Colonic mucosa (tissue), 4 donors: ENCODE data around the gene PTPRN2. TPM values are rescaled to one million over a fixed set of nuclear protein-coding genes. Genes with fewer than 3 reads are reported as not detected.

Experiments used
- DNase-seq: peaks from one replicate; pipeline ENCODE4 v3.0.0-alpha.2; 2020
- H3K27ac ChIP-seq: fragments of 200-600 bp; one replicate; pipeline ENCODE4 v1.8.0; 2021
- H3K27me3 ChIP-seq: fragments of 200-600 bp; one replicate; pipeline ENCODE4 v1.8.0; 2021
- H3K36me3 ChIP-seq: fragments of 200-600 bp; one replicate; pipeline ENCODE4 v1.8.0; 2021
- H3K4me1 ChIP-seq: fragments of 200-600 bp; one replicate; pipeline ENCODE4 v1.8.0; 2021; ENCODE audit warnings: mild to moderate bottlenecking
- H3K4me3 ChIP-seq: fragments of 200-600 bp; one replicate; pipeline ENCODE4 v1.8.0; 2021
- H3K9ac ChIP-seq, 2 donors: one replicate each; pipeline ENCODE4 v1.7.0; 2013; ENCODE audit warnings: control low read depth in 2 of 2, low read depth in 2 of 2, low read length in 2 of 2
- H3K9me3 ChIP-seq: fragments of 200-600 bp; one replicate; pipeline ENCODE4 v1.8.0; 2021
- intact Hi-C: fragments of 100-400 bp; cut with DNase I; formaldehyde crosslinking; loops from one replicate; pipeline ENCODE4 v1.14.1; 2022
- total RNA-seq, 2 donors: library from RNA; stranded (reverse); fragmentation: NEBNext Ultra II Directional in 1 of 2; extraction: Animal tissue kit (Norgen Biotek cat#: 25700) in 1 of 2; gene quantifications; one replicate each; pipeline ENCODE4 v1.2.1, GENCODE V29; 2021
- TF ChIP-seq, protein P1 (sequence below): fragments of 200-600 bp; IDR thresholded peaks from one replicate; pipeline ENCODE4 v1.8.0; 2022; ENCODE audit warnings: antibody characterized with exemption, mild to moderate bottlenecking
- donor health status: healthy.
- donor health status: DM: no; HTN: no; CAD: no.
- donor health status: DM: no; HTN: no; CAD: no.

The PTPRN2 gene
- total RNA-seq, 2 donors from 2014 or later: 14.7 to 21.6 TPM

DNA sequence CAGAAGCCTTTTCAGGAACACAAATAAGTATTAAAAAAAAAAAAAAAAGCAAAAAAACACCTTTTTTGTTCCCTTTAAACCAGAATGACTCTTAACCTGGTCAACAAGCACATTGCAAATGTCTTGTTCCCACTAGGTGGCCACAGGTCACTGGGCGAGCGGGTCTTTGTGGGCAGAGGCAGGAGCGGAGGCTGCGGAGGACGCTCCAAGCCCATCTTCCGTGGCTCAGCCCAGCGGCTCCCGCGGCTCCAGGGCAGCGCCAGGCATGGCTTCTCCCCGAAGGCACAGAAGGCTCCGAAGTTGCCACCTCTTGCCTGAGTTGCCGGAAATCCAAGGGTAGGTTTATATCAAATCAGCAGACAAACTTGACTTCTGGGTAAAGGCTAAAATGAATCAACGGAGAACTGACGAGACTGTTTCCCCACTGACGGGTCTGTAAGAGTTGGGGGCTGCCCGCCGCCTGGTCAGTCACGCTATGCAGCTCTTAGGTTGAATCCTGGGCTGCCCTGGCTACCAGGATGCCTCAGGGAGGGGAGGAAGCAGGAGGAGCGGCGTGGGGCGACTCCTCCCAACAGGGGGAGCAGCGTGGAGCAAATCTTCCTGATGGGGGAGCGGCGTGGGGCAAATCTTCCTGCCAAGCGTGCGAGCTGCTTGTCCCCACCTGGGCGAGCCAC, 144.5 kb downstream of the PTPRN2 start:
- TF ChIP-seq, protein P1, sequence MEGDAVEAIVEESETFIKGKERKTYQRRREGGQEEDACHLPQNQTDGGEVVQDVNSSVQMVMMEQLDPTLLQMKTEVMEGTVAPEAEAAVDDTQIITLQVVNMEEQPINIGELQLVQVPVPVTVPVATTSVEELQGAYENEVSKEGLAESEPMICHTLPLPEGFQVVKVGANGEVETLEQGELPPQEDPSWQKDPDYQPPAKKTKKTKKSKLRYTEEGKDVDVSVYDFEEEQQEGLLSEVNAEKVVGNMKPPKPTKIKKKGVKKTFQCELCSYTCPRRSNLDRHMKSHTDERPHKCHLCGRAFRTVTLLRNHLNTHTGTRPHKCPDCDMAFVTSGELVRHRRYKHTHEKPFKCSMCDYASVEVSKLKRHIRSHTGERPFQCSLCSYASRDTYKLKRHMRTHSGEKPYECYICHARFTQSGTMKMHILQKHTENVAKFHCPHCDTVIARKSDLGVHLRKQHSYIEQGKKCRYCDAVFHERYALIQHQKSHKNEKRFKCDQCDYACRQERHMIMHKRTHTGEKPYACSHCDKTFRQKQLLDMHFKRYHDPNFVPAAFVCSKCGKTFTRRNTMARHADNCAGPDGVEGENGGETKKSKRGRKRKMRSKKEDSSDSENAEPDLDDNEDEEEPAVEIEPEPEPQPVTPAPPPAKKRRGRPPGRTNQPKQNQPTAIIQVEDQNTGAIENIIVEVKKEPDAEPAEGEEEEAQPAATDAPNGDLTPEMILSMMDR: no peak

DNA sequence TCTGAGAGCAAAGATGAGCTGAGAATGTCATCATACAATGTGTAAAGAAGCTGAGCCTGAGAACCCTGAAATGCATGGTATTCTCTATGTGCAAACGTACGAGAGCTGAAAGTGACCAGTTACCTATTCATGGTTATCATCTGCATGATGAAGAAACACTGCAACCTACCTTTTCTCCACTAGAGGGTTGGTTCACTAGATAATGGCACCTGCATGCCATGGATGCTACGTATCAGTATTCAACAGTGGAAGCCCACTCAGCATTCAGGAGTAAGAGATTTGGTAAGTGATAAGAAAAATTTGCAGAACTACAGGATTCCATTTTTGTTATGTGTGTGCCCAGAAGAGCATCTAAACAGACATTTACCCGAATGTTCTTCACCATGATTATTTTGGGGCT, 145.4 kb downstream of the PTPRN2 start:
- H3K9me3 ChIP-seq: no peaks in the 10 kb centered on the region
- no peak overlapping the region for H3K4me3 ChIP-seq
- H3K36me3 ChIP-seq: no peaks in the 10 kb centered on the region
- intact Hi-C loops: no loop called here
- H3K9ac ChIP-seq: no peak overlapping the region
- DNase-seq: no peak
- TF ChIP-seq, protein P1: no peak
- H3K27me3 ChIP-seq: no peaks in the 10 kb centered on the region
- no peaks in the 10 kb centered on the region for H3K4me1 ChIP-seq
- H3K27ac ChIP-seq: no peak overlapping the region

More for the DNA sequence above, 144.5 kb downstream of the PTPRN2 start:
- H3K4me1 ChIP-seq: no peaks in the 10 kb centered on the region
- H3K9ac ChIP-seq: no peak overlapping the region
- H3K36me3 ChIP-seq: no peaks in the 10 kb centered on the region
- no peaks in the 10 kb centered on the region for H3K9me3 ChIP-seq
- H3K27me3 ChIP-seq: no peaks in the 10 kb centered on the region
- H3K4me3 ChIP-seq: no peak overlapping the region
- no peak for DNase-seq
- intact Hi-C loops: no loop called here
- no peak overlapping the region for H3K27ac ChIP-seq

DNA sequence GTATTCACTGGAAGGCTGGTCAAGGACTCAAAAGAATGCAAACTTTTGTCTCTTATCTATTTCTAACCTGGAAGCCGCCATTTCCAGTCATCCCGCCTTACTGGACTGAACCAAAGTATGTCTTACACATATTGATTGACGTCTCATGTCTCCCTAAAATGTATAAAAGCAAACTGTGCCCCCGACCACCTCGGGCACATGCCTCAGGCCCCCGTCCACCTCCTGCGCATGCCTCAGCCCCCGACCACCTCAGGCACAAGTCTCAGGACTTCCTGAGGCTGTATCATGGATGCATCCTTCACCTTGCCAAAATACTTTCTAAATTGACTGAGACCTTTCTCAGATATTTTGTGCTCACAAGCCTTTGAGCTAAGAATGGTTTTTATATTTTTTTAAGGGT, 148.6 kb downstream of the PTPRN2 start:
- Histone ChIP-seq H3K36me3 (no peaks in the 10 kb centered on the region), H3K27me3 (no peaks in the 10 kb centered on the region), H3K9me3 (no peaks in the 10 kb centered on the region), H3K4me1 (no peaks in the 10 kb centered on the region), H3K4me3 (no peak overlapping the region), H3K9ac (no peak overlapping the region), H3K27ac (no peak overlapping the region)
- intact Hi-C loops: no loop called here
- TF ChIP-seq, protein P1: no peak
- DNase-seq: no peak

DNA sequence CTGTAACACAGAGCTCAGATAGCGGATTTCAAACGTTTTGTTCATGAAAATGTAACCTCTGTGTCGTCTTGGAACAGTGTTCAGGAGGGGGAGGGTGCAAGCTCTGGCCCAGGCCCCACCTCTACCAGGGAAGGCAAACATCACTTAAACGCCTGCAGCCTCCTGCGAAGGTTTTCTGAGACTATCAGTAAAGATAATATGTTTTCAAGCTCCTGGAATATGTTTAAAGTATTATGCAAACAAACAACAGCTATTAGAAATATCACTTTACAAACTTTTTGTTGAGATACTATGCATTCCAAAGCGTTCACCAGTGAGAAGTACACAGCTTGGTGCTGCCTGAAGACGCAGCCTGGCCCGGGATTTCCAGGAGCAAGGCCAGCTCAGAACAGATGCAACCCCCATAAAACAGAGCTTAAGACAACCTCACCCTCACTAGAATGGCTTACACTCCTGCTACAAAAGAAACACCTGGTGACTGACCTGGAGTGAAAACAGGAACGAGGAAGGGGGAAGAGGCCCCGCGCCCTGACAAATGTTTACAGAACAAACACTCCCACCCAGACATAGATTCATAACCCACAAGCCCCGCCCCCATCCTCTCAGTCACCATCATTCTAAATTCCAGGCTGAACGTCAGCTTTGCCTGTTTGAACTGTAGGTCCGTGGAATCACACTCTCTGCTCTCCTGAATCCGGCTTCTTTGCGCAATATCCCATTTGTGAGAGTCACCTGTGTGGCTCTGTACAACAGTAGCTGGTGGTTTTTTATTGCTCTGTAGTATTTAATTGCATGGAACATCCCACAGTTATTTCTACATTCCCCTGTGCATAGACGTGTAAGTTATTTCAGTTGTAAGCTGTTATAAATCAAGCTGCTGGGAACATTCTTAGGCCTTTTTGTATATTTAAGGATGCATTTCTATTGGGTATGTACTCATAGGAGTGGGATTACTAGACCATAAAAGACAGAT, 155.0 kb downstream of the PTPRN2 start:
- H3K9ac ChIP-seq: peak overlapping the region in 1 of 2 donors; percentile 32

DNA sequence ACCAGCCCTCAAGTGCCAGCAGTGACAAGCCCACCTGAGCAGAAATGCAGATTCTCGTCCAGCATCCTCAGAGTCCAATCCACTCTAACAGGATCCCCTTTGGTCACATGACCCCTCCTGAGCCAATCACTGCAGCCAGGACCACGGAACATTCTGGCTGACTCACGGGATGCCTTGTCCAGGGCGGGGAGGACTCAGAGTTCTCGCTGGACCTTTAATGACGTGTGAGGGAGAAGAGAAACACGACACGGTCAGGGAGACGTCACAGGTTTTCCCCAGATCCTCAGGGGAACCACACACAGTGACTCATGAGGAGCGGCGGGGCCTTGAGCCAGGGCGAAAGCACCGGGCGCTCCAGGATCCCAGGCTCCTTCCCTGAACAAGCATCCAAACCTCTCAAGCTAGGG, 155.7 kb downstream of the PTPRN2 start:
- H3K9ac ChIP-seq: peak overlapping the region; percentile 8 to 32
- DNase-seq: peak; percentile 65
- H3K36me3 ChIP-seq: no peaks in the 10 kb centered on the region
- no peaks in the 10 kb centered on the region for H3K9me3 ChIP-seq
- H3K4me3 ChIP-seq: no peak overlapping the region
- no peaks in the 10 kb centered on the region for H3K27me3 ChIP-seq
- H3K4me1 ChIP-seq: peaks cover 8% of the 10 kb centered on the region
- H3K27ac ChIP-seq: peak overlapping the region; percentile 73
- TF ChIP-seq, protein P1: no peak
- intact Hi-C loops: no loop called here

More for the DNA sequence above, 155.0 kb downstream of the PTPRN2 start:
- intact Hi-C loops: no loop called here
- Histone ChIP-seq H3K4me3 (no peak overlapping the region), H3K4me1 (peaks cover 8% of the 10 kb centered on the region), H3K36me3 (no peaks in the 10 kb centered on the region), H3K9me3 (no peaks in the 10 kb centered on the region), H3K27me3 (no peaks in the 10 kb centered on the region), H3K27ac (peak overlapping the region; percentile 73)
- DNase-seq: peak; percentile 93
- TF ChIP-seq, protein P1: no peak
